Cardiac fibroblast (primary cell): Measurements from ENCODE around the gene ELMO3.
A peak's percentile ranks its signal among the peaks of the same experiment; 100 is the strongest.

Source experiments
- DNase-seq, 2 donors: peaks; one replicate each; pipeline versions ENCODE4 v3.0.0 to v3.0.0-alpha.2; 2010; ENCODE audit warnings: low read depth in 2 of 2
- H3K4me3 ChIP-seq, 2 donors: replicated peaks in 1 of 2; 1 replicate in 1 of 2; 2 replicates in 1 of 2; pipeline ENCODE4 v1.5.1; 2011; ENCODE audit warnings: low read depth in 2 of 2, low read length in 2 of 2, mild to moderate bottlenecking in 2 of 2, moderate library complexity in 1 of 2
- TF ChIP-seq, protein P1 (sequence below): IDR thresholded peaks from one replicate; pipeline ENCODE4 v1.5.1; 2011; ENCODE audit warnings: low read depth, mild to moderate bottlenecking, low read length, inconsistent platforms

ELMO3 gene

GRCh38 chr16:67237396-67238277, 38.7 kb downstream of the ELMO3 start:
- TF ChIP-seq, protein P1, sequence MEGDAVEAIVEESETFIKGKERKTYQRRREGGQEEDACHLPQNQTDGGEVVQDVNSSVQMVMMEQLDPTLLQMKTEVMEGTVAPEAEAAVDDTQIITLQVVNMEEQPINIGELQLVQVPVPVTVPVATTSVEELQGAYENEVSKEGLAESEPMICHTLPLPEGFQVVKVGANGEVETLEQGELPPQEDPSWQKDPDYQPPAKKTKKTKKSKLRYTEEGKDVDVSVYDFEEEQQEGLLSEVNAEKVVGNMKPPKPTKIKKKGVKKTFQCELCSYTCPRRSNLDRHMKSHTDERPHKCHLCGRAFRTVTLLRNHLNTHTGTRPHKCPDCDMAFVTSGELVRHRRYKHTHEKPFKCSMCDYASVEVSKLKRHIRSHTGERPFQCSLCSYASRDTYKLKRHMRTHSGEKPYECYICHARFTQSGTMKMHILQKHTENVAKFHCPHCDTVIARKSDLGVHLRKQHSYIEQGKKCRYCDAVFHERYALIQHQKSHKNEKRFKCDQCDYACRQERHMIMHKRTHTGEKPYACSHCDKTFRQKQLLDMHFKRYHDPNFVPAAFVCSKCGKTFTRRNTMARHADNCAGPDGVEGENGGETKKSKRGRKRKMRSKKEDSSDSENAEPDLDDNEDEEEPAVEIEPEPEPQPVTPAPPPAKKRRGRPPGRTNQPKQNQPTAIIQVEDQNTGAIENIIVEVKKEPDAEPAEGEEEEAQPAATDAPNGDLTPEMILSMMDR: no peak
- no peak overlapping the region for H3K4me3 ChIP-seq
- DNase-seq: no peak

DNA sequence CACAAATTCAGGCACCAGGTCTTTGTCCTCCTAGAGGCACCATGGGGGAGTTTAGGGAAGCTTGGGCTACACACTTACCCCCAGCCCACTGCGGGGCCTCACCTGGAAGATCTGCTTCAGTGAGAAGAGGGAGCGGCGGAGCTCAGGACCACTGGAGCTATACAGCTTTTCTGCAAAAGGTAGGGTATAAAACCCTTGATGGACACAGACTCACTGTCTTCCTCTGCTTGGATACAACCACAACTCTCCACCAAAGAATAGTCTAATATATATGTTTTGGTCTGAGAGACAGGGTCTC, 39.3 kb downstream of the ELMO3 start:
- no peak for DNase-seq
- H3K4me3 ChIP-seq: no peak overlapping the region
- TF ChIP-seq, protein P1: no peak

- DNase-seq: no peak
- TF ChIP-seq, protein P1: no peak
- no peak overlapping the region for H3K4me3 ChIP-seq
Observed at GRCh38 chr16:67238806-67239470, 40.0 kb downstream of the ELMO3 start.

DNA sequence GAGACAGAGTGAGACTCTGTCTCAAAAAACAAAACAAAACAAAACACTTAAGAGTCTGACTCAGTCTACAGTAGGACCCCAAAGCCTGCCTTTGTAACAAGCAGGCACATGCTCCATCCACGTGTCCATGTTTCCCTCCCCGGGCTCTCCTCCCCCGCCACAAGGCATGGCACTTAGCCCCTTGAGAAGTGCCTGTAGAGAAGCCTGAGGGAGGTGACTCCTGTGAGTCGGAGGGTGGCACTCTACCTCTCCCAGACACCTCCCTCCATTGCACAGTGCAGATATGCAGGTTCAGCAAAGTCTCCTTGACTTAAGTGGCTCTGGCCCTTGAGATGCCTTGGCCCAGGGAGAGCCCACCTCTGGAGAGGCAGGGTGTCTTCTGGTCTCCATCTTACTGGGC, 41.6 kb downstream of the ELMO3 start:
- TF ChIP-seq, protein P1: no peak

DNA sequence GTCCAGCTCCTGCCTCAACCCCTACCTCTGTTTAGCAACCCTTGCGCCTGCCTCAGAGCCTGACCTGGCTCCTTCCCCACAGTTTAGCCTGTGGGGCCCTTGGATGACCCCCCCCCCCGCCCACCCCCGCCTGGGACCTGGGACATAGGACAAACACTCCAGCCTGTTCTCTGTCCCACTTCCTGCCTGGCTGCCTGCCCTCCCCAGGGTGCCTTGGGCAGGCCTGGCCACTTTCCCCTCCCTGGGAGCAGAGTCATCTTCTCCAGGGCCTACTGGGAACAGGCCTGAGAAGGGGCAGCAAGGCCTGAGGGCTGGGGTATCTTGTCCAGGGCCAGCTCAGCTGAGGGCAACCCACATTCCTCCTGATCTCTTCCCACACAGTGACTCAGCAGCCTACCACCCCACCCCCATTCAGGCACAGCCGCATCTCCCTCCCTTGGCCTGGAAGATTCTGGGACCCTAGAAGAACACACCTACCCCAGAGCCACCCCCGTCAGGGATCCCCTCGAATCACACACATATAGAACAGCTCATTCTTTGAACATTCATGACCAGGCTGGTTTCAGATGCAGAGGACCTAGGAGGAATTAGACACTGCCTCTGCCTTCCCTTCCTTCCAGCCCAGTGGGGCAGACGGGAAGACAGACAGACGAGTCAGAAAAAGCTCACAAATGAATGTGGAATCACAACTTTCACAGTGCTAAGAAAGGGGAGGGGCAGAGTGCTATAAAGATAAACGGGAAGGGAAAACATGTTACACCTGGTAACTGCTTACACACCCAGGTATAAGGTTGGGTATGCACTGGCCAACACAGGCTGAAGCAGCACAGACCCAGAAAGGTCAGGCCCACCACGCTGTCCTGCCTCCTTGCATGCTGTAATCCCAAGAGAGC, 42.3 kb downstream of the ELMO3 start:
- DNase-seq: peak; percentile 79 to 83
- TF ChIP-seq, protein P1: no peak
- no peak overlapping the region for H3K4me3 ChIP-seq

More for the DNA sequence above, 41.6 kb downstream of the ELMO3 start:
- peak in 1 of 2 donors; percentile 57 for DNase-seq
- H3K4me3 ChIP-seq: no peak overlapping the region

DNA sequence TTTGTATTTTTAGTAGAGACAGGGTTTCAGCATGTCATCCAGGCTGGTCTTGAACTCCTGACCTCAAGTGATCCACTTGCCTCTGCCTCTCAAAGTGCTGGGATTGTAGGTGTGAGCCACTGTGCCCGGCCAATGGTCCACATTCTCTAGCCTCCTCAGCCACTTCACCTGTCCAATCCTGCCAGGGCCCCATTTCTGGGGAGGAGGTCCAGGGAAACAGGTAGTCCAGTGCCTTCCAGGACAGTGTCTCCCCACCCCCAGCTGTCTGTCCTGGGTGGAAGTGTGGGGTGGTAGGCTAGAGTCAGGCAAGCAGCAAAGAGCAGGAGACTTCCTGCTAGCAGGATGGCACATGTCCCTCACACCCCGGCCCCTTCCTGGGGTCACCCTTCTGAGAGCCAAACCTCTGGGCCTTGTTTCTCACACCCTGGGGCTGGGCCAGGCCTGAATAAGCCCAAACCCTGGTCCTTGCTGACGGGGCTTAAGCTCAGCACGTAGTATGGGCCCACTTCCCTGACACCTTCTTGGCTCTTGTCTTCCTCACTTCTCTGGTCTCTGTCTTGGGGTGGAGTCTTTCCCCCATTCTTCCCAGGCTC, 43.3 kb downstream of the ELMO3 start:
- TF ChIP-seq, protein P1: no peak
- no peak for DNase-seq
- H3K4me3 ChIP-seq: no peak overlapping the region
